DMS79 treated with DMSO at 0.1 percent for 48 hours (cell line): ENCODE measurements around the gene ZNF277.

Source experiments
- DNase-seq: peaks from one replicate; lab custom pipeline; 2025; lab: John Stamatoyannopoulos, UW

Gene ZNF277

DNA sequence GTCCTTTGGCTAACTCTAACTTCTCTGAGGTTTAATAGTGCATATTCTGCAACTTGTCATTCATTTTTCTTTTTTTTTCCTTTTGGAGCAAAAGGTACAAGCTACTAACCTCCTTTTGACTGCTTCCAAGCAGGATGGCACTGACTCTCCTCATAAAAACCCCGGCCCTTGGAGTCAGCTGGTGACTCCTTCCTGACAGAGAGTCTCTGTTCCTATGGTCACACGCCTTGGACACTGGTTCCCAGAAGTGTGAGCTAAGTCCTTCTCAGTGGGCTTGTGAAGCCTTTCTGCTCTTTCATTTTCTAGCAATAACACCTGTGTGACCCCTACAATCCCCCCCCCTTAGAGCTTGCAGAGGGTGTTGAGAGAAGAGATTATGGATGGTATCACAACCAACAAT is 22.0 kb upstream of the ZNF277 start:
- DNase-seq = no peak

- DNase-seq = no peak
These were observed 21.3 kb upstream of the ZNF277 start for GRCh38 chr7:112185005-112185834.

DNA sequence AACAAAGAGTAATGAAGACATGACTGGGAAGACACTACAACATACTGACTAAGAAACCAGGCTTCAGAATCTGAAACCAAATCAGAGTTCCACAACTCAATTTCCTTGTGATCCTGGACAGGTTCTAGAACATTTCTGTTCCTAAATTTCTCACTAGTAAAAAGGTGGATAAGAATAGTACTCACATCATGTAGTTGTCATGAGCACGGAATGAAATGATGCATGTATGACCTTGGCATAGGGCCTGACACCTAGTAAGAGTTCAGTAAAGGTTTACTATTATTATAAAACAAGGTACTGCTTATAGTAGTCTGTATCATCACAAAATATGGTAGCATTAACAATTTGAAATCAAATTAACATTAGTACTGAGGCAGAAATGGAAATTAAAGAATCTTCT is 20.2 kb upstream of the ZNF277 start:
- no peak for DNase-seq

DNA sequence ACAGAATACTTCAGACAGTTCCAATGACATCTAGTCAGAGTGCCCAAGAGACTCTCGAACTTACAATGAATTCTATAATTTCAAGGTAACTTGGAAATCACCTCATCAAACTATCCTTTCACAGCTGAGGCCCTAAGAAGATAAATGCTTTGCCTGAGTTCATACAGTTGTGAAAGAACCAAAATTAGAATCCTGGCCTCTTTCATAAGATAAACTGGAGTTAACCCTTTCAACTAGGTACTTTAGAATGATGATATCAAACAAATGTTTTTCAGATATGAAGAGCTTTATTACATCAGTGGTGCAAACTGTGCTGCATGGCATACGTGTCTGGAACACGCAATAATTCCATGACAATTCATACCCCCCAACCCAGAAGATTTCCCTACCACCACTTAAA is 18.2 kb upstream of the ZNF277 start:
- no peak for DNase-seq

DNA sequence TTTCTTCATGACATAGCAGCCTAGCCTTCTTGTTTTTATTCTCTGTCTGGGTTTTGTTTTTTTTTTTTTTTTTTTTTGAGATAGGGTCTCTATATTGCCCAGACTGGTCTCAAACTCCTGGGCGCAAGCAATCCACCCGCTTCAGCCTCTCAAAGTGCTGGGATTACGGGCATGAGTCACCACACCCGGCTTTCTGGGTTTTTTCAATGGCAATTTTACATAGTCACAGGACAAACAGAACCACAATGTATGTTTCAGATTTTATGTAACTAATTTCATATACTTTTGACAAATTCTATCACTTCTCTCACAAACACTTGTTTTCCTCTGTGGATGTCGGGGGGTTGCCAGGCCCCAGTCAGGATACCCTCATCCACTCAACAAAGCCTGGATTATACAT is 16.8 kb upstream of the ZNF277 start:
- no peak for DNase-seq

- DNase-seq = no peak
These were observed 16.4 kb upstream of the ZNF277 start for GRCh38 chr7:112190120-112190519.

DNA sequence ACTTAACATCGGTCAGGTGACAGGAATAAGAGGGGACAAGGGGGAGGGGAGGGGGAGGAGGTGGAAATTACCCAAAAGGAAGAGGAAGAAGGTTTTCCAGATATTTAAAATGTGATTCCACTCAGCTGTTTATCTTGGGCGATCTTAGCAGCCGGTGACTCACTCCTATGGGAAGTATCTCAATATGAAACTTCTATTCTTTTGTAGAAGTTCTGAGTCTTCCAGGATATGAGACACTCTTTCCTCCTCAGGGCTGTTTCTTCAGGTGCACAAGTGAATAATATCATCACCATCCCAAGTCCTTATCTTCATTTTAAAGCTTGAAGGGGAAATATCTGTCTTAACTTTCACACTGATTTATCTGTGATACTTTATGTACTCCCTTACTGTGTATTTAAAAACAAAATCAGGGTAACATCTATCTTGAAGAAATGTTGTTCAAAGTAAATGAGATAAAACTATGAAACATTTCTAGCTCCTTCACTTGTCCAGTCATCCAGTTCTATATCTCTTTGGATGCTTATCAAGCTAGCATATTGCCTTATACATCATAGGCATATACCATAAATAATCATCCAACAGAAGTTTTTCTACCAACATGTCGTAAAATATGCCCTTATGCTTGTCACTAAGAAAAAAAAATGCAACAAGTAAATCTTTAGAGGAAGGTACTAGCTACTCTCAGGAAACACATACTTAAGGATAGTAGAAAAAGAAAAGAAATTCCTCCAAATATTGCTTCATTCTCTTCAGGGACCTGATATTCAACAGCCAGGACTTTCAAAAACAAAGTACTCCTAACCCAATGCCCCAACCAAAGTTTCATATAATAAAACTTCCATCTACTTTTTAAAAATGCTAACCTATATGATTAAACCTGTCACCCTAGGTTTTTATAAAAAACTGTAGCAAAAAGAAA is 14.0 kb upstream of the ZNF277 start:
- no peak for DNase-seq

DNA sequence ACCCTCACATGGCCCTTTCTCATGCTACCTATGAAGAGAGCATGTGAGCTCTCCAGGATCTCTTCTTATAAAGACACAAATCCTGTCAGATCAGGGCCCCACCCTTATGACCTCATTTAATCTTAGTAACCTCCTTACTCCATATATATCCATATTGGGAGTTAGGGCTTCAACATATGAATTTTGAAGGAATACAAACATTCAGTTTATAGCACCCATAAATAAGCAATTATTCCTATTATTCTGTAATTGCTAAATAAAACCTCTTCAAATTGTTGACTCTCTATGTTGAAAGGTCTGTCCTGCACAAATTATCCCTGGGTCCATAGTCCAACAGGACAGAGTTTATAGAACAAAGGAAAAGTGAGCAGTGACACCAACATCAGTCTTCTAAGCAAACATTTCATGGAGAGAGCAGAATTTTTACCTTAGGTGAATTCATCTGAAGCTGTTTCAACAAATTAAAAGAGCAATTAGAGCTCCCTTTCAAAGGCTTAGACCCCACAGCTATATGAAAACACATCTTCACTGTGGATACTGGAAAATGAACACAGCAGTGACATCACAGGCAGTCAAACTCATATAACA is 12.5 kb upstream of the ZNF277 start:
- no peak for DNase-seq

DNA sequence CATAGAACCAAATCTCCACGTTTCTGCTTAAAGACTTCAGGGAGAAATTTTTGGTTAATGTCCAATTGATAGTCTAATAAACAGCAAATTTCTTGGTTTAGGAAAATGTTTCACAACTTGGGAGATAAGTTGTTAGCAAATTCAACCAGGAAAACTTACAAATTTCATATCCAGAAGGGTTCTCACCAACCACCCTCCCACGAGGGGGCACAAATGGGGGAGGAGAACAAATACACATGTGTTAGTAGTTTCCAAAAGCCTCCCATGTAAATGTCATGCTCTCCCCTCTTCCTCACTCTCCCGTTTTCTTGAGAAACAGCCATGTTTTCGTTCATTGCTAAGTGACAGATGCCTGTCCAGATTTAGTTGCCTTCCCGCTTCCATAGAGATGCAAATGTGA is 10.8 kb upstream of the ZNF277 start:
- no peak for DNase-seq

DNA sequence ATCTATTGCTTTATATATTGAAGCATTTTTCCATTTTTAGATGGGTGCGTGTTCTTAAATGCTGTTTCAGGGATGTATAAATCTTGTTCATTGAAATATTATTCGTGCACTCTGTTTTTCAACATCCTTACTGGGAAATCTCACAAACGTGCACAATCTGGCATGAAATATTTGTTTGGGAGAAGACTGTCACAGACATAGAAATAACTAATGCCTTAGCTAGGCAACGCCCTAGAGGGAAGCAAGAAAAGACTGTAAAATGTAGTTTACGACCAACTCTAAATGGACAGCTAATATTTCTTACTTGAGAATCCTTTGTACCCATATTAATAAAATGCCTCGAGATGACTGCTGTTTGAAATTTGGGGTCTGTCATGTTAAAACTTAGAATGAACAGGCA is 9.2 kb upstream of the ZNF277 start:
- no peak for DNase-seq

GRCh38 chr7:112199035-112199655 is 7.3 kb upstream of the ZNF277 start:
- no peak for DNase-seq

- no peak for DNase-seq
These were observed 6.8 kb upstream of the ZNF277 start for GRCh38 chr7:112199672-112200071.

DNA sequence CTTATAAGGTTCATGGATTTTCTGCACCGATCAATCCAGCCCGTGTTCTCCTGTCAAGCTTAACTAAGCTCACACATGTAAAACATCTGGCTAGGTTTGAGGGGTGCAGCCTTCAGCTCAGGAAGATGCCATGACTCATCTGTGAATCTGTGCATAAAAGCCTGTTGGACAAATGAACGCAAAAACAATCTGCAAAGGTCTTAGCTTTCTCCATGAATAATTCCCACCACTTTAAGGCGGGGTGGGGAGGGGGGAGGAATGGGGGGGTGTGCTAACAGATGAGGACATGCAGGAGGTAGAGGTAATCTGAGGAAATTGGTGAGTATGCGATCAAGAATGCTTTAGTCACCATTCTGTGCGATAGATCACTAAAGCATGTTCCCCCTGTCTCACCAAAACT is 5.1 kb upstream of the ZNF277 start:
- no peak for DNase-seq

DNA sequence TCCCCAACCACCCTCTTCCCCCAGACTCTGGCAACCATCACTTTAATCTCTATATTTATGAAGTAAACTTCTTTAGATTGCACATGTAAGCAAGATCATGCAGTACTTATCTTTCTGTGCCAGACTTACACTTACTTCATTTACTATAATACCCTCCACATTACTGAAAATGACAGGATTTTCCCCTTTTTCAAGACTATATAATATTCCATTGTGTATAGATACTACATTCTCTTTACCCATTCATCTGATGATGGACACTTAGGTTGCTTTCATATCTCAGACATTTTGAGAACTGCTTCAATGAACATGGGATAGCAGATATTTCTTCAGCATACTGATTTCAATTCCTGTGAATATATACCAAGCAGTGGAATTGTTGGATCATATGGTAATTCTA is 4.7 kb upstream of the ZNF277 start:
- DNase-seq = no peak

DNA sequence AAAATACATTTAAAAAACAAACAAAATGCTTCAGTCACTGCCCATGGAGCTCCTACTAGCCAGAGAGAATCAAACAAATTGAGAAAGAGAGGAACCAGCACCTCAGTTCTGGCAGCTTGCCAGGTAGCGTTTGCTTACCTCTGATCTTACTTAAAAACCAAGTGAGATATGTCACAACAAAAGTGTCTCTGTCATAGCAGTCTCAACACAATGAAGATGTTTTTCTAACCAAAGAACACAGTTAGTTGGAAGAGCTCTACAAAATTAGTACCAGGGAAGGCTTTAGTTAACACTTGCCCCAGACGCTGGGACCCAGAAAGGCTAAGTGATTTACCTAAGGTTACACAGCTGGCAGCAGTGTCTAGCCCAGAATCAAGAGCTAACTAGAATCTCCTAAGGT is 3.7 kb upstream of the ZNF277 start:
- peak; percentile 32 for DNase-seq

DNA sequence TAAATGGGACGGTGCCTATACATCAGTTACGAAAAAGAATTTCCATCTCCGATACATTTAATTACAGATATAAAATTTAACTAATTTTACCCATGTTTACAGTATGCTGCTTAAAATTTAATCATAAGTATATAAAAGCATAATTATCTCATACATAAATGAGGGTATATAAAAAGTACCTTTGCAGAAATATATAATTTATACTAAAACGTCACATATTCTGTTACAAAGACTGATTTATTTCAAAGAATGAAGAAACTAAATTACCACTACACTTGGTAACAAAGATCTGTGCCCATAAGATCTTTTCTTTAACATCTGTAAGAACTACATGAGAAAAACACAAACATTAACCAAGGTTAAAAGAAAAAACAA is 3.1 kb upstream of the ZNF277 start:
- DNase-seq = no peak

DNA sequence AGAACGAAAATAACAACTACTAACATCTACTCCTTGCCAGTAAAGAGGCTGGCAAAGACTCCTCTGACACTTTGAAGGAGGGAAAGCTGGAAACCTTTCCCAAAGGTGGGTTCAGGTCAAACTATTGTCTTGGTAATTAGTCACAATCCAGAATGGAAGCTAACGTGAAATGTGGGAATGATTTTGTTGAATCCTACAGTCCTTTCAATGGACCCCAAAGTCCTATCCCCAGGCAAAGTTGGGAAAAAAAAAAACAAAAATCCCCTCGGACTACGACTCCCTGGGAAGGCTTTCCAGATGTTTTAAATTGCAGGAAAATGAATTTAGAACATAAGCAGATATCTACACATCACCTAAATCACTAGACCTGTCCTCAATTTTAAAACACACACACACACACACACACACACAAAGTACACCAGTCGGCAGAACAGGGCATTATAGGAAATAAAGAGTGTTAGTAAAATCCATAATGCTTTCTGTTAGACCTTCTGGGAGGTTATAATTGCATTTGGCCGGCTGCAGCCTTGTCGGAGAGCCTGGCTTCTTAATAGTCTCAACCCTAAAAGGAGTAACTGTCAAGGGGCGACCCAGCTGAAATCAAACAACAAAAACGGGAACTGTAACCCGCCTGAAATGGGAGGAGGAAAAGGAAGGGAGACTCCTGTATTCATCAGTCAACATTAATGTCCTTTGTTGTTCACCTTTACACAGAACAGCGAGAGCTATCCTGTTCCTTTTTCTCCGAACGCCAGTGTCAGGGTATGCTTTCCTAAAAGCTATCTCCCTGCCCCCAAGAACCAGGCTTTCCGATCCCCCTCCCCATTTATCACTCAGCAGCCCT is 1.8 kb upstream of the ZNF277 start:
- peak; percentile 52 for DNase-seq

DNA sequence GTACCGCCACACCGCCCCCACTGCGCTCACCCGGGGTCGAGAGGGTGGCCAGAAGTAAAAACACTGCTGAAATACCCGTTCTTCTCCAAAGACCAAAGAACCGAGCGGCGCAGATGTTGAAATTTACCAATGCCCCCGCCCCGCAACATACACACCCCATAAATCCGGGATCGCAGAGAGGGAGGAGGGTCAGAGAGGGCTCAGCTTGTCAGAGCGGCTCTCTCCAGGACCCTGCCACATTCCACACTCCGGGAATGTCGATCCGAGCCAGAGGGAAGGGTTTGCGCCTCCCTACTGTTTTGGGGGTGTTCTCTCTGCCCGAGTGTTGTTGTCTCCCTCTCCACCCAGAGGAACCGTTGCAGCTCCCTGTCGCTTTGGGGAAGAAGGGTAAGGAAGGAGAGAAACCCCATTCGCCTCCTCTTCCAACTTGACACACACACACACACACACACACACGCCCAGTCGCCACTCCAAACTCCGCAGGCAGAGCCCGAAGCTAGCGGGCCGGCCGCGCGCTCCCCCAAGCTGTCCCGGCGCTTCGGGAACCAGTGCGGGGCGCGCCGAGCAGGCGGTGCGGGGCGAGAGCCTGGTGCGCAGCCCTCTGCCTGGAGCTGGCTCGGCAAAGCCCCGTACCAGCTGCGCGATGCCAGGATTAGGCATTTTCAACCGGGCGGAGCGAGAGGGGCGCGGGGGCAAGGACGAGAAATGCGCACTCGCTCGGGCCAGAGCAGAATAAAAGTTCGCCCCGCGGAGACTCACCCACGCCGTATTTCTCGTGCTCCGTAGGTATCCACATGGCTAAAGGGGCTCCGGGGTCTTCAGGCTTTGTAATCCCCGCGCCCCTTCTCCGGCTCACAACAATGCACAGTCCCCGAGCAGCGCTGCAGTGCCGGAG is 905 bp upstream of the ZNF277 start:
- DNase-seq = peak; percentile 61

DNA sequence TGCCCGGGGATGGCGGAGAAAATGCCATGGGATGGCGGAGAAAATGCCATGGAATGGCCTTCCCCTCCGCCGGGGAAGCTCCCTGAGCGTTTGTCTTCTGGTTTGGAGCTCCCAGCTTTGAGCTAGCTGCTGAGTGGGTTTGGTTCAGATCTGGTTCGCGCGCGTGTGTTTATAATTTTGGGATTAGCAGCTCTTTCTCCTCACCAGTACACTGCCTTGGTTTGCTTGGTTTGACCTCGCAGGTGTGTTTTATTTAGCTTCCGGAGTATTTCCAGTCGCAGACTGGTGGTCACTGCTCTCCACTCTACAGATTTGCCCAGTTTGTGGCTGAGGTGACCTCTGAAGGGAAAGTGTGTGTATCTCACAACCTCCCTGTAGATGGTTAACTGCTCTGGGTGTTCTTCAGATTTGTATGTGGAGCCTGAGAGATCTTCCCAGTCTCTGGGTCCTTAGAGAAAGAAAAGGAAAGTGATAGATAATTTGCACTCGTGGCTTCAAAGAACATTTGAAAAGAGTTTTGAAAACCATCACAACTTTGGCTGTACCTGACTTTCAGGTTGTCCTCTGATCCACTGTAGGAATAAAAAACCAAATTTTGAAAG is 597 bp downstream of the ZNF277 start:
- DNase-seq = peak; percentile 26

DNA sequence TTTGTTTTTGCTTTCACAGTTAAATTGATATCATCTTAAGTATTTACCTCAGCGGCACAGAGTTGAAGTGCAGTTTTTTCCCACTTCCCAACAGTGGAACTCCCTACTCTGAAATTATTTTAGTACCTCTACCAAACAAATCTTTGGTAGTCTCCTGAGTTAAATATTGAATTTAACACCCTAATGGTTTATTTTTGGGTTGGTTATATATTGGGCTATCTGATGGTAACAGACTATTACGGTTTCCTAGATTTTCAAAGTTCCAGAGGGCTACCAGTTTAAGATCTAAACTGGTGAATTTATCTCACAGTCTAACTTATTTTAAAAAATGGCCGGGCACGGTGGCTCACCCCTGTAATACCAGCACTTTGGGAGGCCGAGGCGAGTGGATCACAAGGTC is 1.3 kb downstream of the ZNF277 start:
- no peak for DNase-seq
